Fibroblast of lung (primary cell): ENCODE data around the gene PGM1. TPM values are rescaled to one million over a fixed set of nuclear protein-coding genes. Genes with fewer than 3 reads are reported as not detected.

ENCODE experiments used
- DNase-seq, 2 donors: peaks; one replicate each; pipeline versions ENCODE4 v3.0.0 to v3.0.0-alpha.2; 2010; ENCODE audit warnings: low read depth in 2 of 2
- H2AFZ ChIP-seq: 2 replicates; pipeline ENCODE4 v1.5.1; 2012; ENCODE audit warnings: low read length, control low read depth, inconsistent platforms
- H3K27ac ChIP-seq: 2 replicates; pipeline ENCODE4 v1.5.1; 2011; ENCODE audit warnings: low read length, control low read depth; ENCODE audit not compliant: insufficient read depth
- H3K27me3 ChIP-seq: 2 replicates; pipeline ENCODE4 v1.5.1; 2011; ENCODE audit warnings: mild to moderate bottlenecking, low read length; ENCODE audit not compliant: control insufficient read depth, insufficient read depth
- H3K36me3 ChIP-seq: 2 replicates; pipeline ENCODE4 v1.5.1; 2011; ENCODE audit warnings: low read length; ENCODE audit not compliant: control insufficient read depth, insufficient read depth
- H3K4me1 ChIP-seq: 2 replicates; pipeline ENCODE4 v1.5.1; 2011; ENCODE audit warnings: low read length; ENCODE audit not compliant: control insufficient read depth, insufficient read depth; ENCODE audit errors: extremely low read depth
- H3K4me2 ChIP-seq: 2 replicates; pipeline ENCODE4 v1.5.1; 2011; ENCODE audit warnings: low read length, control low read depth; ENCODE audit not compliant: insufficient read depth; ENCODE audit errors: extremely low read depth
- H3K4me3 ChIP-seq, 4 experiments: fragments of 200-600 bp in 1 of 4; sonication (generic) in 1 of 4; replicated peaks in 1 of 4; 2 replicates each; pipeline ENCODE4 v1.5.1; 2011 to 2016; ENCODE audit warnings: low read length in 4 of 4, low read depth in 3 of 4, mild to moderate bottlenecking in 3 of 4, control low read depth in 2 of 4, inconsistent platforms in 1 of 4, mixed read lengths in 1 of 4; ENCODE audit not compliant: insufficient read depth in 1 of 4; ENCODE audit errors: control extremely low read depth in 1 of 4
- H3K79me2 ChIP-seq: 2 replicates; pipeline ENCODE4 v1.5.1; 2012; ENCODE audit warnings: mild to moderate bottlenecking, low read length, inconsistent platforms; ENCODE audit not compliant: control insufficient read depth, insufficient read depth
- H3K9ac ChIP-seq: 2 replicates; pipeline ENCODE4 v1.5.1; 2011; ENCODE audit warnings: mild to moderate bottlenecking, low read length, control low read depth; ENCODE audit not compliant: insufficient read depth
- H3K9me3 ChIP-seq: 2 replicates; pipeline ENCODE4 v1.5.1; 2012; ENCODE audit warnings: low read depth, low read length; ENCODE audit not compliant: control insufficient read depth, insufficient read depth
- H4K20me1 ChIP-seq: 2 replicates; pipeline ENCODE4 v1.5.1; 2011; ENCODE audit warnings: low read length; ENCODE audit not compliant: control insufficient read depth, insufficient read depth; ENCODE audit errors: extremely low read depth
- EZH2 ChIP-seq: IDR thresholded peaks from 2 replicates; pipeline ENCODE4 v1.5.1; 2012; ENCODE audit warnings: low read length, control low read depth, mild to moderate bottlenecking; ENCODE audit errors: missing control alignments
- polyA plus RNA-seq, 2 donors: library from polyadenylated mRNA; depleted of rRNA in 1 of 2; stranded (reverse) in 1 of 2; unstranded in 1 of 2; fragments of >200 nt; gene quantifications; 2 replicates each; pipeline ENCODE4 v1.2.1, GENCODE V29; 2011 to 2012; ENCODE audit warnings: missing spikeins in 1 of 2
- total RNA-seq: library from RNA; depleted of rRNA; stranded (reverse); fragments of >200 nt; gene quantifications from 2 replicates; pipeline ENCODE4 v1.2.1, GENCODE V29; 2014
- TF ChIP-seq, protein P1 (sequence below), 2 donors: IDR thresholded peaks in 1 of 2; conservative IDR thresholded peaks in 1 of 2; 1 replicate in 1 of 2; 2 replicates in 1 of 2; pipeline ENCODE4 v1.5.1; 2011 to 2012; ENCODE audit warnings: low read length in 2 of 2, control low read depth in 1 of 2, inconsistent platforms in 1 of 2, low read depth in 1 of 2, mild to moderate bottlenecking in 1 of 2

PGM1 gene
- total and polyA plus RNA-seq, 2 donors (not counting 1 experiment from before 2014, with no cell fraction given): 43.7 to 51.4 TPM

DNA sequence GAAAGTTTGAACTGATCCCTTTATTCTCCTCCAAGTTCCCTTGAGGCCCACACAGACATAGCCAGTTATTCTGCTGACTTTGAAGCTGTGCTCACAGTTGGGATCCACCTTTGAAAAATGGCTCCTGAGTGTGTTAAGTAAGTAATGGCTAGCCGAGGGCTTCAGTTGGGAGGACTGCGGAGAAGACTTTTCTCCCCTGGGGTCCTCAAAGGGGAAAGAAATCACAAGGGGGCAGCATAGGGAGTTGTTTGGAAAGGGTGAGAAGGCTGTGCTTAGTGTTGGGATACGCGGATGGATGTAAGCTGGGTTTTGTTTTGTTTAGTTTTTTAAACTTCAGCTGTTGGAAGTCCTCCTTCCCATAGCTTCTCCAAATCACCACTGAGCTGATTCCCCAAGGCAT lies 8.3 kb downstream of the PGM1 start:
- Histone ChIP-seq H3K9ac (no peak overlapping the region), H3K4me2 (no peak overlapping the region), H3K36me3 (no peaks in the 10 kb centered on the region), H3K4me3 (no peak overlapping the region), H2AFZ (no peak overlapping the region), H3K4me1 (no peaks in the 10 kb centered on the region), H3K79me2 (no peaks in the 10 kb centered on the region), H4K20me1 (no peaks in the 10 kb centered on the region), H3K27ac (no peak overlapping the region), H3K9me3 (no peaks in the 10 kb centered on the region), H3K27me3 (no peaks in the 10 kb centered on the region)
- no peak for DNase-seq
- TF ChIP-seq, protein P1, sequence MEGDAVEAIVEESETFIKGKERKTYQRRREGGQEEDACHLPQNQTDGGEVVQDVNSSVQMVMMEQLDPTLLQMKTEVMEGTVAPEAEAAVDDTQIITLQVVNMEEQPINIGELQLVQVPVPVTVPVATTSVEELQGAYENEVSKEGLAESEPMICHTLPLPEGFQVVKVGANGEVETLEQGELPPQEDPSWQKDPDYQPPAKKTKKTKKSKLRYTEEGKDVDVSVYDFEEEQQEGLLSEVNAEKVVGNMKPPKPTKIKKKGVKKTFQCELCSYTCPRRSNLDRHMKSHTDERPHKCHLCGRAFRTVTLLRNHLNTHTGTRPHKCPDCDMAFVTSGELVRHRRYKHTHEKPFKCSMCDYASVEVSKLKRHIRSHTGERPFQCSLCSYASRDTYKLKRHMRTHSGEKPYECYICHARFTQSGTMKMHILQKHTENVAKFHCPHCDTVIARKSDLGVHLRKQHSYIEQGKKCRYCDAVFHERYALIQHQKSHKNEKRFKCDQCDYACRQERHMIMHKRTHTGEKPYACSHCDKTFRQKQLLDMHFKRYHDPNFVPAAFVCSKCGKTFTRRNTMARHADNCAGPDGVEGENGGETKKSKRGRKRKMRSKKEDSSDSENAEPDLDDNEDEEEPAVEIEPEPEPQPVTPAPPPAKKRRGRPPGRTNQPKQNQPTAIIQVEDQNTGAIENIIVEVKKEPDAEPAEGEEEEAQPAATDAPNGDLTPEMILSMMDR (conservative IDR thresholded peaks at IDR 0.05 in 1 of 2, IDR thresholded peaks at IDR 0.05 in 1 of 2; ENCODE audit: low read depth in 1 of 2, low read length in 2 of 2): no peak
- TF ChIP-seq EZH2: no peak

DNA sequence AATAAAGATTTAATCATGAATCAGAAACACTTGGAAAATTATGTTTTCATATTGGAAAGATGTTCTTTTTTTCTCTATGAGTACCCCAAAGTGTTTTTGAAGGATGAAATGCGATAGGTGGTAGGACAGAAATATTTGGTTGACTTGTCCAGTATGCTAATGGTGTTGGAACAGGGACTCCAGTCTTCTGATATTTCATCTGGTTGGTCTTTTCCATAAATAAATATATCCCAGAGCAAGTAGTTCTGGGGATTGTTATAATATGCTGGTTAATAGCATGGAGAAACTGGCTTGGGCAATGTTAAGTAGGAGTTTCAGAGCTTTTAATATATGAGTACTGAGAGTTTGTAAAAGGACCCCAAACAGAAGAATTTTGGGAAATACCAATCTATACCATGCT lies 8.7 kb downstream of the PGM1 start:
- Histone ChIP-seq H3K4me2 (no peak overlapping the region), H3K9ac (no peak overlapping the region), H3K4me3 (no peak overlapping the region), H3K36me3 (no peaks in the 10 kb centered on the region), H3K27ac (no peak overlapping the region), H2AFZ (no peak overlapping the region), H4K20me1 (no peaks in the 10 kb centered on the region), H3K4me1 (no peaks in the 10 kb centered on the region), H3K27me3 (no peaks in the 10 kb centered on the region), H3K9me3 (no peaks in the 10 kb centered on the region), H3K79me2 (no peaks in the 10 kb centered on the region)
- no peak for DNase-seq
- TF ChIP-seq EZH2: no peak
- TF ChIP-seq, protein P1 (conservative IDR thresholded peaks at IDR 0.05 in 1 of 2, IDR thresholded peaks at IDR 0.05 in 1 of 2; ENCODE audit: low read depth in 1 of 2, low read length in 2 of 2): no peak

DNA sequence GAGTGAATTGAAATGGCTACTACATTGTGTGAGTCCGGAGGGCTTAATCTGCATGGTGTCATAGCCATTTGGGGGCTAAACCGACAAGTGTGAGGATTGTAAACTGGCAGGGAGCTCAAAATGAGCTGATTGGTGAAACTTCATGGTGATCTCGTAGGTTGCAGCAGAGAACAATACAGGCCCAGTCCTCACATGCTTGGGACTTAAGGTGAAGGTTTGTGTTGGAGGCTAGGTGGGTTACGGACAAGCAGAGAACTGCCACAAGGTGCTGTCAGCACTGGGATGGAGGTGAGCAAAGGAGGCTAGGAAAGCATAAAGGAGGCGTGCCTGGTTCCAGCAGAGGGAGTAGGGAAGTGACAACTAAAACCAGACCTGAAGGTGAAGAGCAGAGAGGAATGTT lies 9.4 kb downstream of the PGM1 start:
- no peak overlapping the region for H3K4me2 ChIP-seq
- TF ChIP-seq EZH2: no peak
- TF ChIP-seq, protein P1 (conservative IDR thresholded peaks at IDR 0.05 in 1 of 2, IDR thresholded peaks at IDR 0.05 in 1 of 2; ENCODE audit: low read depth in 1 of 2, low read length in 2 of 2): no peak
- no peaks in the 10 kb centered on the region for H3K27me3 ChIP-seq
- no peaks in the 10 kb centered on the region for H3K4me1 ChIP-seq
- H4K20me1 ChIP-seq: no peaks in the 10 kb centered on the region
- no peaks in the 10 kb centered on the region for H3K36me3 ChIP-seq
- no peaks in the 10 kb centered on the region for H3K79me2 ChIP-seq
- H3K9me3 ChIP-seq: no peaks in the 10 kb centered on the region
- H3K9ac ChIP-seq: no peak overlapping the region
- H2AFZ ChIP-seq: no peak overlapping the region
- no peak overlapping the region for H3K4me3 ChIP-seq
- no peak for DNase-seq
- no peak overlapping the region for H3K27ac ChIP-seq
